GM21737 (cell line): ENCODE results near the gene CREB3L4.
"Not testable (repeated sequence)": the region's sequence is repeated elsewhere in the genome, so short reads cannot be mapped to it uniquely, and the experiment has no call there.

Experiments
- ATAC-seq: cut with Tn5 transposase; IDR thresholded peaks from one replicate; pipeline ENCODE4 v1.9.1; 2021; ENCODE audit warnings: mild to moderate bottlenecking, moderate library complexity; ENCODE audit not compliant: unreplicated experiment

The CREB3L4 gene

DNA sequence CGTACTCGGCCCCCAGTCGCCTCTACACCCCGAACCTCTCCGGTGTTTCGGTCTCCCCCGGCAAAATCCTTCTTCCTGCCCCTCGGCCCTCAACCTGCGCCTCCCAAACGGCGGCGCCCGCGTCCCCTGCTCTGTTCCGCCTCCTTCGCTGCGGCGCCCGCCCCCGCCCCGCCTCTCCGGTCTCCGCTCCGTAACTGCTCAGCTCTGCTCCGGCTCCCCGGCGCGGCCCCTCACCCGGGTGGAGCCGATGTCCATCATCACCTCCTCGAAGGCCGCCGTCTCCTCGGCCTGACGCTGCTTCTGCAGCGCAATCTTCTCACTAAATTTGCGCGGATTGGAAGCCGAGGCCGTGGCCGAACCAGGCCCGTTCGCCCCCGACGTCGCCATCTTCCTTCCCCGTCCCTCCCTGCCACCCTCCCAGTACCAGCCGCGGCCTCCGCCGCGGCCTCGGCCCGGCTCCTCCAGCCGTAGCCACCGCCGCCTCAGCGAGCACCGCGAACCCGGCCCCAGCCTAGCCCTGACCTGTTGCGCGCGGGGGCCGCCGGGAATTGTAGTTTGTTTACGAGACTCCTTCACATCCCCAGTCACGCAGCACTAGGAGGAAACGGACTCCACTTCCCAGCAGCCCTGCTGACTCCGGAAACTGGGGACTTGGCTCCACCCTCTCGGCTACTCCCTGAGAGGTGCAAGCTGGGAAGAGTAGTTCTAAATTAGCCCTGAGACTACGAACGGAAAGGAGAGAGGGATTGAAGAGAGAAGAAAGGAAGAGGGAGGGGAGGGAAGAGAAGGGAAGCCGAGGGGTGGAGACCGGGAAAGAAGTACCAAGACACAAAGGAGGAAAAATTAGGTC, 9.4 kb upstream of the CREB3L4 start, which contains the start of gene CRTC2:
TSS of gene CRTC2 (minus strand) at position 502 of the 850 bp plus-strand sequence. CDS start at position 387, 115 bp downstream.
- ATAC-seq: peak; percentile 73

DNA sequence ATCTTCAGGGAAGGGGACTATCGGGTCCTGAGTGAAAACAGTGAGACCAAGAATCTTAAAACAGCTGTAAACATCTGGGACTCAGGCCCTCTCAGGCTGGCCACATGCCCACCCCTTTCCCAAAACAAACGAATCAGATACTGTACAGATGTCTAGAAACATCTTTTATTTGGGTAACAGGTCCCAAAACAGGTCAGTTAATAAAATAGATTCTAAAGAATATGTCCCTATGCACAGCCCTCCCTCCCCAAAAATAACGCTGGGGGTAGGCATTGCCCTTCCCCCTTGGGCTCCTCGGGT, 8.8 kb upstream of the CREB3L4 start:
- no peak for ATAC-seq

DNA sequence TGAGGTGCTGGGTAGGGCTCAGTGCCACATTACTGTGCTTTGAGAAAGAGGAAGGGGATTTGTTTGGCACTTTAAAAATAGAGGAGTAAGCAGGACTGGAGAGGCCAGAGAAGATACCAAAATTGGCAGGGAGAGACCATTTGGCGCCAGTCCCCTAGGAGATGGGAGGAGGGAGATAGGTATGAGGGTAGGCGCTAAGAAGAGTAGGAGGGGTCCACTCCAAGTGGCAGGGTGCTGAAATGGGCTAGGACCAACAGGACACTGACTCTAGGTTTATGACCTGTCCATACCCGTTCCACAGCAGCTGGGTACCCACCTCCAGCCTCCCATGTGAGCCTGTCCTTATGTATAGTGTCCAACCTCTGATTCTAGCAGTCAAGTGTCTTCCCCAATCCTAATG, 8.2 kb upstream of the CREB3L4 start:
- no peak for ATAC-seq

DNA sequence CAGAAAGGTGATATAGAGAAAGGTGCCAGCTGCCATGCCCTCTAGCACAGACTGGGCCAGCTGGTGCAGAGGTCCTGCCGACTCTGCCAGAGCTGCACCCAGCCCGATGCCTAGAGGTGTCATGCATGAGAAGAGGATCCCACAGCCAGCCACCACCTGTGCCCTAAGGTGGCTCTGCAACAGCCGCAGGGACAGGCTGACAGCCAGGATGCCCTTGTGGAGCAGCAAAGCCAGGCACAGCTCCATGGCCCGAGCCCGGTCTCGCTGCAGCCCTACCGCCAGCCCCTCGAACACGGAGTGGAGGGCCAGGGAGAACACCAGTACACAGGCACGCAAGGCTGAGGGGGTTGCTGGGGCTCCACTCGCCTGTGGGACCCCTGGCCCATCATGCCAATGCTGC, 7.5 kb upstream of the CREB3L4 start:
- ATAC-seq: no peak

DNA sequence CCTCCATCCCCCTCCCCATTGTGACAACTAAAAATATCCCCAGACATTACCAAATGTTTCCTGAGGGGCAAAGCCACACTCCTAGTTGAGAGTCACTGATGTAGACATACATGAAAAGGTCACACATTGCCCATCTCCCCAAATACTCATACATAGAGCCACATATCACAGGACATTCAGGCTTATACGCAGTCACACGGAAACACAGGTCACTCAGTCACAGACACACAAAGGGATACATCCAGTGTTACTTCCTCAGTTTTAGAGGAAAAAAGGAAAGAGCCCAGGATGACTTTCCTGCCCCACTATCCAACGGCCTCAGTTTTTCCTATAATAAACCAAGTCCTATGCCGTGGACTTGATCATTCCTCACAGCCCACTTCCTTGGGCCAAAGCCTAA, 6.3 kb upstream of the CREB3L4 start:
- no peak for ATAC-seq

DNA sequence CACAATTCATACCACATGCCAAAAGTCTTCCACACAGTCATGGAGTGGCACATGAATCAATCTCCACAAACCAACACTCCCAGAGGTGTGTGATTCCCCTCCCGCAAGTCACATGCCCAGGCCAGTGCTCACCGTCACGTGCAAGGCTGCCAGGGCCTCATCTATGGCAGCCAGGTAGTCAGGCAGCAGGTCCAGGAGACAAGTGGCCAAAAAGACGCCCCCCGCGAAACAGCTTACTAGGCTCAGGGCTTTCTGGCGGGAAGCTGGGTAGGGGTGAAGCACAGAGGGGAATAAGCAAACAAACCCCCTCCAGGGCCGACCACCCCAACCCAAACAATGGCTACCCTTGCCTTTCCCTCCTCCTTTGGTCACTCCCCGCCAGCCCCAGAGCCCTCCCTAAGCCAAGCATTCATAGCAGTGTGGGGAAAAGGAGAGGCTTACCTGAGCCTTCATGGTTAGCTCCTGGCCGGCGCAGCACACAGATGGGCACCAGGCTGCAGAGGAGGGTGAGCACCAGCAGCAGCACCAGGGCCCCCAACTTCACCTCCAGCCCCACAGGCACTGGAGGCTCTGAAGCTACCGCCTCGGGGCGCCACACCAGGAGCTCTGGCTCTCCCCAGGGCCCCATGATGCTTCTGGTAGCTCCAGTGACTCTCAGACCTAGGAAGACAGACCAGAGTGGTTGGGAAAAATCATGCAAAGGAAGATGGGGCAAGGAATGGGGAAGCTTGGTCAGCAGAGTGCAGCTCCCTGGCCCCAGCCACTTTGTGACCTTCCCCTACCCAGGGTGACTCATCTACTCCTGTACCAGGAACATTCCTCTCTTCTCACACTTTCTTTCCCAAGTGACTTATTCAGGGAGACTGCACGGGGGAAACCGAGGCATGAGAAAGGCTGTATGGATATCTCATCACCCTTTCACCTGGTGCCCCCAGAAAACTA, 5.3 kb upstream of the CREB3L4 start:
- ATAC-seq: no peak

DNA sequence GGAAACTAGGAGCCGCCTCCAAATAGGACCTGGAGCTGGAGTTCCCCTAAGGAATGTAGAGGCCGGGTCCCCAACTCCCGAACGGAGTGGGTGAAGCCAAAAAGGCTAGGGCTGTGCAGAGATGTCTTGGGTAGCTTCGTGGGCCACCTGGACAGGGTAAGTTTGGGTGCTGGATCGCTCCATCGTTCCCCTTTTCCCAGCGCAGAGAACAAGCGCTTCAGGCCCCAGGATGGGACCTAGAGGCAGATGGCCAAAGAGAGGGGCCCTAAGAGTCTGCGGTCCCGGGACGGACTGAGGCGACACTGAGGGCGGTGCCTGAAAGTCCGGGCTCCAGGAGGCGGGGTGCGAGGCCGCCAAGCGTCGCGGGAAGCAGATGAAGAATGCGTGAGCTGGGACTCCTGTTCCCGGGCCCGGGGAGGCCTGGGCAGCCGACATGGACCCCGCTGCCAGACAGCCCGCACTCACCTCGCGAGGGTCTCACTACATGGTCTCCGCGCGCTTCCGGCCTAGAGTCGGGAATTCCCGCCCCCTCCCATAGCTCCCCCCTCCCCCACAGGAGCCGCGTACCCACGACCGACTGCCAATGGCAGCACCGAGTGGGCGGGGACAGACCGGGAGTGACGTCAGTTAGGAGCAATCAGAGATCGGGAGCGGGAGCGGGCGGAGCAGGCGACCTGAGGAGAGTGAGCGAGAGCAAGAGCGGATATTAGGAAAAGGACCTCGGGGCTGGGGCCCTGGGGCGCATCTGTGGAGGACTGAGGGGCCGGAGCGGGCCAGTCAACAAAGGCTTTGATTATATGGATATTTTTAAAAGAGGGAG, 4.5 kb upstream of the CREB3L4 start, which contains the start of gene SLC39A1:
TSS of gene SLC39A1 (minus strand) at position 508 of the 820 bp plus-strand sequence. CDS start 822 bp downstream, outside the sequence.
- ATAC-seq: peak; percentile 42

DNA sequence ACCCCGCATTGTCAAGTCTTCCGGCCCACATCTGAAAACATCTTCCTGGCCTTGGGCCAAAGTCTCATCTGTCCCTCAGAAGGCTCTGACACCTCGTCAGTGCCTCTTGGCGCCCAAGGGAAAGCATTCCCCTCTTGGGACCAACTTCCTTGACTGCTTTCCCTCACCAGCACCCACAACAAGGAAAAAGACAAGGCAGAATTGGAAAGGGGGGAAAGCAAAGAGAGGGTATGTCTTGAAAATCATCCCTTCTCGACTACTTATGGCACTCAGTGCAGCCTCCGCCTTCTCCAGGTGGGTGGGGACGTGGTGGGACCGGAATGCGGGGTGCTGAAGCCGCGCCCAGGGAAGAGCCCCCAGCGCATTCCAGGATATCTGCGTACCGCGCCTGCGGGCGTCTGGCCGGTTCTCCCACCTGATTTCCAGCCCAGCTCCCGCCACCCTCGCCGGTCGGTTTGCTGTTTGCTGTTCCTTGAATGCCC, 3.8 kb upstream of the CREB3L4 start:
- no peak for ATAC-seq

DNA sequence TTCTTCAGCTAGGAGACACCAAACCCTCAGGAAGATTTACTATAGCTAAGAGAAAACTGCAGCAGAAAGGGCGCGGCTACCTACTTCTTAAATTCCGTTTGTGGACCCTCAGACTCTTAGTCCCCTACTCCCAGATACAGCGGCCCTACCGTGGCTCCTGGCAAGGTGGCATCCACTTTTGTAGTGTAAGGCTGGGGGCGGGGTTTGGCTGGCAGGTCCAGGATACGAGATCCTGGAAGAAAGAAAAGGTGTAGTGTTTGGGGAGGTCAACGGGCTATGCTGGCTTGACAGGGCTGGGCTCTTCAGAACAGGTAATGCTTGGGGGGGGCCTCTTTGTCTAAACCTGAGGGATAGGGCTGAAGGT, 280 bp downstream of the CREB3L4 start:
- no peak for ATAC-seq

DNA sequence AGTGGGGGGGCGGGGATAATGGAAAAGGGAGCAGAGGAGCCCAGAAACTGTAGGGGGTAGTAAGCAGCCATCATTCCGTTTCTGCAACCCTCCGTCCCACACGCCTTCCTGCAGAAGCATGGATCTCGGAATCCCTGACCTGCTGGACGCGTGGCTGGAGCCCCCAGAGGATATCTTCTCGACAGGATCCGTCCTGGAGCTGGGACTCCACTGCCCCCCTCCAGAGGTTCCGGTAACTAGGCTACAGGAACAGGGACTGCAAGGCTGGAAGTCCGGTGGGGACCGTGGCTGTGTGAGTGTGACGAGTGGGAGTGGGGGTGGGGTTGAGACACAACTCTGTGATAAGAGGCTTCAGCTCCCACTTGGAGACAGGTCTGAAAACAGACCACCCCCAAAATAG, 706 bp downstream of the CREB3L4 start:
- no peak for ATAC-seq

DNA sequence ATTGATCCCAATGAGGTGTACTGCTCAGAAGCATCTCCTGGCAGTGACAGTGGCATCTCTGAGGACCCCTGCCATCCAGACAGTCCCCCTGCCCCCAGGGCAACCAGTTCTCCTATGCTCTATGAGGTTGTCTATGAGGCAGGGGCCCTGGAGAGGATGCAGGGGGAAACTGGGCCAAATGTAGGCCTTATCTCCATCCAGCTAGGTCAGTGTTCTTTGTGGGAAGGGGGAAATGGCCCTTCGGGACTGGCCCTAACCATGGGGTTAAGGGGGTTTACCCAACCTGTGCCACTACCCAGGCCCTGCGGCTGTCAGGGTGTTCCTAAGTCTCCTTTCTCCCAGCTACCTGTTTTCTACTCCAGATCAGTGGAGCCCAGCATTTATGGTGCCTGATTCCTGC, 1.3 kb downstream of the CREB3L4 start:
- no peak for ATAC-seq

DNA sequence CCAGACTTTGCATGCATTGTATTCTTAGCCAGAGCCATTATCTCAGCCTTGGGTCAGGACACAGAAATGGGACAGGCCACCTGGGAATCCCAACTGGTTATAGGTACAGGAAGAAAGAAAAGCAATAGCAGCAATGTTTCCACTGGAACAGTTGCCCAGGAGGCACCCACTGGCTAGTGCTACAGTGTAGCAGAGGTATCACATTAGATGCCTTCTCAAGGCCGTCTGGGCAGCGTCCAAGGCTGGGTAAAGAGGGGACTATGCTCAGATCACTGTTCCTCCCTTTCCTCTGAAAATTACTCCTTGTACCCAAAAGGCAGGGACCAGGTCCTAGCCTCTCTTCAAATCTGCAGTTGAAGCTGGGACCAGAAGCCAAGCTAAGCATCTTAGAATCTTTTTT, 2.6 kb downstream of the CREB3L4 start:
- ATAC-seq: no peak

DNA sequence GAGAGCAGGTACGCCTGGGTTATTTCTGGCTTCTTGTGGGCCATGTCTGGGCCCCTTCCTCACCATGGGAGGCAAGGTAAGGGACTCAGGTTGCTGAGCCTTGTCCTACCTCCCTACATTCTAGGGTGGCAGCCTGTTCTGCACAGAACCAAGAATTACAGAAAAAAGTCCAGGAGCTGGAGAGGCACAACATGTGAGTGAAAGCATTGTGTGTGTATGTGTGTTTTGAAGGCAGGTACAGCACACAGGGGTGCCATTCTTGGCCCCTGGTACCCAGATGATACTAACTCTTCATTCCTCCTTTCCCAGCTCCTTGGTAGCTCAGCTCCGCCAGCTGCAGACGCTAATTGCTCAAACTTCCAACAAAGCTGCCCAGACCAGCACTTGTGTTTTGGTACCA, 5.4 kb downstream of the CREB3L4 start:
- no peak for ATAC-seq

DNA sequence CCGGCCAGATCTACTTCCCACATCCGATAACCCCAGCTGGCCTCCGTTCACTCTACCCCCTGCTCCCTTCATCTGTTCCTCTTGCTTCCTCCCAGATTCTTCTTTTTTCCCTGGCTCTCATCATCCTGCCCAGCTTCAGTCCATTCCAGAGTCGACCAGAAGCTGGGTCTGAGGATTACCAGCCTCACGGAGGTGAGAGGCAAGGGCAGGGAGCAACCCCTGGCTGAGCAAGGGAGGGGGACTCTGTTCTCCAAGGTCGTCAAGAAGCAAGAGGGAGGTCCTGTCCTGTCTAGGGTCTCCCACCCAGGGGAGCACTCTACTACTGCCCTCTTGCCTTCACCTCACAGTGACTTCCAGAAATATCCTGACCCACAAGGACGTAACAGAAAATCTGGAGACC, 5.8 kb downstream of the CREB3L4 start:
- ATAC-seq: no peak

DNA sequence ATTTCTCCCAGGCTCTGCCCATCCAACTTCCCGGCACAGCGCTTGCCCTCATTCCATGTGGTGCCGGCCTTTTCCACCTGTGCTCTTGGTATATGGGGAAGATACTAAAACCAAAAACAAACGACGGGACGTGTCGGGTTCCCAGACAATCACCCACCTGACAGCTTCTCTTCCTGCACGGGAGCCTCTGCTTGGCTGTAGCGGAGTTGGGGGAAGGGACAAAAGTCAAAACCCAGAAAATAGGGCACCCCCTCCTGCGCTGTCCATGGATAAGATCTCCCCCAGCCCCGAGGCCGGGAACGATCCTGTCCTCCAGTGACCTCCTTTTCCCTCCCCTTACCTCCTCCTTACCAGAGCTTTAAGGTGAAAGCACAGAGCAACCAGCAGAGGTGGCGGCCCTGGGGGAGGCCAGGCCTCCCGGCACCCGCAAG, 9.1 kb downstream of the CREB3L4 start:
- ATAC-seq: no peak

DNA sequence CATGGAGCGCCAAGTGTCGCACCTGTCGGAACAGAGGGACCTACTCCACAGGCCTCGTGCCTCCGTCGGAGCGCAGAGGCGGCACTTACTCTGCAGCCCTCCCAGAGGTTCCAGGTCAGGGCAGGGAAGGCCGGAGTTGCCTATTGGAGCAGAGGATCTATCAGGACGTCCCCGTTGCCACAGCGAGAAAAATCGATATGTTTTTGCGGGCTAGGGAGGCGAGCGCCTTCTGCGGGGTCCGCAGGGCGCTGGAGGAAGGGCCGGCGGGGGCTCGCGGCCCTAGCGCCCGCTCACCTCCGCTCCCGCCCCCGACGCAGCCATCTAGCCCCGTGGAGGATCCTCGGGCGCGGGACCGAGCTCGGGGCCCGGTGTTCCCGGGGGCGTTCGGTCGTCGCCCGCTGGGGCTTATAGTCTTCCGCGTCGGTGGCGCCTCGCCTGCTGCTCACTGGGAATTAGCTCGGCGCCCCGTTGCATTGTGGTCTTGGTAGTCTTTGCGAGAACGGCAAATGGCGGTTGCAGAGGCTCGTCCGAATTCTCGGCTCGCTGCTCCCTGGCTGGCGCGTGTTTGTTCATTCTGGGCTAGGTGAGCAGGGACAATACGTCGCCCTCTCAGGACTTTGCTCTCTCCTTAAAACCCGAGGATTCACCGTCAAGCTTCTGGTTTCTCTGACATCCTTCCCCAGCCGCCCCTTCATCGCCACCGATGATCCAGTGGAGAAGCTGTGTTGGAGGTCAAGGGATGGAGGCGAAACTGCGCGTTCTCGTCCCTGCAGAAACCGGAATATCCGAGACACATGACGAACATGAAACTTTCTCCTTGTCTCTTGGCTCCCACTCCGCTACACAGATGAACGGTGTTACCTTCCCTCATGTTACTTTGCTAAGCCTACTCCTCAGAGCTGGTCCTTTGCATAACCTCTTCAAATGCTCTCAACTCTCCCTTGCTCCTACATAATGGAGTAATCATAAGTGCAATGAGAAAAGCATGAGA, 9.8 kb downstream of the CREB3L4 start, which contains the start of gene JTB:
TSS of gene JTB (minus strand) at position 425 of the 991 bp plus-strand sequence. CDS start at position 3, 422 bp downstream.
- ATAC-seq: peak; percentile 69

DNA sequence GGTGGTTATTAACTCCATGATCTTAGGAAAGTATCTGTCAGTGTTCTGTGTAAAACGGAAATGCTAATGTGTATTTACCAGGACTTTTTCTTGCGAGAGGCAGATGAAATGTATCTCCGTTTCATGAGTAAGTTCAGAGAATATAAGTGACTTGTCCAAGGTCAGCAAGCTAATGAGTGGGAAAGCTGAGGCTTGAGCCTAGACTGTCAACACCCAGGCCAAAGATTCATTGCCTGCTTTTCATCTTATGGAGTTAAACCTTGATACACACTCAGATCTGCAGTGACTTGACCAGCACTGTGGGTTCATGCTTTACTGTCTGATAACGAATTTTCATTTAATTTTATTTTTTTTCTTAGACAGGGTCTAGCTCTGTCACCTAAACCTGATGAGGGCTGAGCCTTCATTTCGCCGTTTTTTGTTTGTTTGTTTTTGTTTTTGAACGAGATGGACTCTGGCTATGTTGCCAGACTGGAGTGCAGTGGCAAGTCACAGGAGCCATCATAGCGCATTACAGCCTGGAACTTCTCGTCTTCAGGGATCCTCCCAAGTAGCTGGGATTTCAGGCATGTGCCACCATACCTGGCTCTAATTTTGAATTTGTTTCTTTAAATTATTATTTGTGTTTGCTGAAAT, 10.7 kb downstream of the CREB3L4 start:
- no peak for ATAC-seq

DNA sequence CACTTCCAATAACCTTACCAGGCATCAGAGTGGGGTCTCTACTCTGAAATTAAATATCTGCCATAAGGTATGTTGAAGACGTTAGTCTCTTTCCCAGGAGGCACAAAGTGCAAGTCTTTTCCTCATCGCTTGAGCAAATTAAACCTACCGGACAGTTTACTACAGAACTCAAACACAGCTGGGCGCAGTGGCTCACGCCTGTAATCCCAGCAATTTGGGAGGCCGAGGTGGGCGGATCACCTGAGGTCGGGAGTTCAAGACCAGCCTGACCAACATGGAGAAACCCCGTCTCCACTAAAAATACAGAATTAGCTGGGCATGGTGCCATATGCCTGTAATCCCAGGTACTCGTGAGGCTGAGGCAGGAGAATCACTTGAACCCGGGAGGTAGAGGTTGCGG, 11.4 kb downstream of the CREB3L4 start:
- ATAC-seq: not testable (repeated sequence)

DNA sequence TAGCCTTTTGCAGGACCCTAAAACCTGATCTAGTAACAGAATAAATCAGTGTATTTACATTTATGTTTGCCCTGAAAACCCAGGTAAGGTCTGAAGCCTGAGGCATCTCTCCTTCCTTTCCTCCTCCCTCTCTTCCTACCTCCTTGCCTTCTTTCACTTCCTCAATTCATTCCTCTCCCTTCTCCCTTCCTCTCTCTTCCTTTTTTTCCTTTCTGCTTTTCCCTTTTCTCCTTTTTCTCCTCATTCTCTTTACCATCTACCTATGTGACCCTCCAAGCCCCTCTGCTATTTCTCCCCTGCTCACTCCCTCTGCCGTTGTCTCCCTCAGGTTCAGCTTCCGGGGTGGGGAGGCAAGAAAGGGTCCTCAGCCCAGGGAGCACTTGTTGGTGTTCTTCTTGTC, 14.0 kb downstream of the CREB3L4 start:
- ATAC-seq: not testable (repeated sequence)
